NCI-H1930 (cell line): ENCODE data around the gene PPP2R2B.

ENCODE experiments used
- DNase-seq, 2 experiments: peaks; one replicate each; lab custom pipeline; 2025; lab: John Stamatoyannopoulos, UW

PPP2R2B gene

DNA sequence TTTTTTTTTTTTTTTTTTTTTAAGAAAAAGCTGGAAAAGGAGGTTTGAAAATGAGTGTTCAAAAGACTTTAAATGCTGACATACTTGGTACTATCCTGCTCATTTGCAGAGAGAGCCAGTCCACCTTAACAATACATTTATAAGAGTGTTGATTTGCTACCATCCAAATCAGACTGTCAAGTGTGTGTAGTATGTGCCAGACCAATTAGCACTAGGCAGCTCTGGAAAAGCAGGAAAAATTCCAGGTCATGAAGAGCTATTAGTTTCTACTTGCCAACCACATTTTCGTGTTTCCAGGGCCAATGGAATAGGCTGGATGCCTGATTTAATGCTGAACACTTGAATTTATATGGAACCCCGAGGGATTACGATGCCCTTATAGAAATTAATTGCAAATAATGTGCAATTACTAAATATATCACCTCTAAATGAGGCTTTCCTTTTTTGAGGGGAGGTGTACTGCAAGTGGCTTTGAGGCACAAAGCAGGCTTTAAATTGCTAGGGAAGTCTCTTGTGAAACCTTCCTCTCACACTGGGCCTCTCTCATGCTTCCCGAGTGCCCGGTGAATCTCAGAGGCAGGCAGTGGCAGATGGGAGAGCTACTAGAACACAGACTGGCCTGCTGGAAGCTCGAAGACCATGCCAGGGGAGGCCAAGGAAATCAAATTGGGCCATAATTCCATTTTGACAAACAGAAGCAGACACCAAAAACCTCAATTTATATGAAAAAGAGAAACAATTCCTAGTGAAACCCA, 178.7 kb downstream of the PPP2R2B start:
- DNase-seq: no peak

DNA sequence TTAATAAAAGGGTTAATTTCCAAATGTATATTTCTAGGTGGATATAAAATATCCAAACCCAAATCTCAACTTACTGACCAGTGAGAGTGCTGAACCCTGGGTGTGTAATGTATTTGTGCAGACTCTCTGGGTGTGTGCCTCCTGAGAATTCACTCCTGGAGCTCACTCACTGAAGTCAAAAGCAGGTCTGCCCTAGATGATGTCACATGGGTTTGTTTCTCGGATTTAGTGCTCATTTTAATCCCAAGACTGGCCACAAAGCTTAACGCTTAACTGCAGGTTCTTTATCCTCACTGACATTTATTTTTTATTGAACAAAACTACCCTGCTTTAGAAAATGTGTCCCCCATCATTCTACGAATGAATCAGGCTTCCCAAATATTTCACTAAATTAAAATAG, 179.4 kb downstream of the PPP2R2B start:
- DNase-seq: no peak

DNA sequence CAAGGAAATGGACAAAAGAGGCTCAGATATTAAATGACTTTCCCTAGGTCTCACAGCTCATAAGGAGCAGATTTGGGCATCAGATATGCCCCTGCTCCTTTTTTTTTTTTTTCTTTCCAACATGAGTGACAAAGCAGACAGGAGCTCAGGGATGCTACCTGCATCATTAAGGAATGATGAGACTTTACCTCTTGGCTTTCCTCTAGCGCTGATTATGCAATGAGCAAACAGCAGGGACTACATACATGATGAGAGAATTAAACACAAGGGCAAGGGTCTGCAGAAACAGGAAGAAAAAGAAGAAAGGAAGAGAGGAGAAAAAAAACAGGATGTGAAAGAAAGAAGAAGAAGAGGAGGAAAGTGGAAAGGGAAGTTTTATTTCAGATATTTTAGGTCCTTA, 179.9 kb downstream of the PPP2R2B start:
- DNase-seq: no peak

DNA sequence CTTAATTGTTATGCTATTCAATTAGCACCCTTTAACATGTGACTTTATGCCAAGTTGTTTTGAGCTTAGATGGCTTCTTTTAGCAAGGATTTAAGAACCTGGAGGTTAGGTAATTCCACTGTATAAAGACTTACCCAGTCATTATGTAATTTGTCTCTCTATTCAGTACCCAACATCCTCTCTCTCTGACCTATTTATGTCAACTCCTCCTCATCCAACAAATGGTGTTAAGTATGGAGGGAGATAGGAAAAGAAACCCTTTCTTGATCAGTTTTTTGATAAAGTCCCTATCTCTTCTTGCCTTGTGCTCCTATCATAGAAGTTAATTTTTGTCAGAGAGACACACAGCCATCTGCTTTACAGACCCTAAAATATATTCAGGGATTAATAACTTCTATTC, 181.3 kb downstream of the PPP2R2B start:
- DNase-seq: no peak

DNA sequence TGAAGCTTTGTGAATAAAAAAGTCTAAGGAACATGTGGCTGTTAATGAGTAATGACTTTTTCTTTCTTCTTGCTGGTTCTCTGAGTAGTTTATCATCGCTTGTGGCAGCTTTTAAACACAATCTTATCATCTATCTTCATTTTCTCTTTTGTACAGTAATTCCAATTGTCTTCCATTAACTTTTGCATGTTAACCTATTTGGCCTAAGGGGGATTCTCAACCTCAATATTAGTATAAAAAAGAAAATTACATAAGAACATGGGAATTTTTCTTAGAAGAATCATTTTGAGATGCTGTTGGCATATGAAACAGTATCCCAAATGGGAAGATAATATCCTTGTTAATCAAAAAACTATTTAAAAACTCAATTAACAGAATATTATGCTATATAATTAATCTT, 182.9 kb downstream of the PPP2R2B start:
- no peak for DNase-seq

DNA sequence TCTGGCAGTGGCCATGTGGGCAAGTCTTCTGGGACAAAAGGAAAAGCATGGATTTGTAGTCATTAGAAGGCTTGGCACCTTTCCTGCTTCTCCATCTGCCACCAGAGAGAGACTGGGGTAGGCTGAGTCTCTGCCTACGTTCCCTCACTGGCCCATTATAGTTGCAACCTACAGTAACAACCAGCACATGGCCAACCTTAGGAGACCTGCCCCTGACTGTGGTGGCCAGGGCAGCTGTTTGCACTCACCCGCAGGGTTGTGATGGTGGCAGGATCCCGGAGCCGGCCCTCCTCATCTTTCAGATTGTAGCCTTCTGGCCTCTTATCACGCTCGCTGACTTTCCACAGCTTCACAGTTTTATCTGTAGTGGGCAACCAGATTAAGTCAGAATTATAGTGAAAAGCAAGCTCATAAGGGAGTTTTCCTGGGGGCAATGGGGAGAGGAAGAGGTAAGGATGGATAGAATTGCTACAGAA, 187.6 kb downstream of the PPP2R2B start:
- no peak for DNase-seq

DNA sequence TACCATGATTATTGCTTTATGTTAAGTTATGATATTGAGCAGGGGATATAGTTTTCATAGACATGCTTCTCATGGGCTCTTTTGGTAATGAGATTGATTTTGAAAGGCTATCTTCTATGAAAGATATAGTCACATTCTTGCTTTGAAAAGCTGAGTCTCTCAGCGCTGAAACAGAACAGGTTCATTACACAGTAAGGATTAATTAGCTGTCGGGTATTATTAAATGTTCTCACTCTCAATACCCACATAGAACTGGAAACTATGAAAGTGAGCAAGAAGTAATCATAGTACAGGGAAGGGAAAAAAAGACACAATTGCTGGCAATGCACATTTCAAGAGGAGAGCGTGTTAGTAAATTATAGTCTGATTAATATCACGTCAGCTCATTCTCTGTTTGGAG, 190.9 kb downstream of the PPP2R2B start:
- no peak for DNase-seq

DNA sequence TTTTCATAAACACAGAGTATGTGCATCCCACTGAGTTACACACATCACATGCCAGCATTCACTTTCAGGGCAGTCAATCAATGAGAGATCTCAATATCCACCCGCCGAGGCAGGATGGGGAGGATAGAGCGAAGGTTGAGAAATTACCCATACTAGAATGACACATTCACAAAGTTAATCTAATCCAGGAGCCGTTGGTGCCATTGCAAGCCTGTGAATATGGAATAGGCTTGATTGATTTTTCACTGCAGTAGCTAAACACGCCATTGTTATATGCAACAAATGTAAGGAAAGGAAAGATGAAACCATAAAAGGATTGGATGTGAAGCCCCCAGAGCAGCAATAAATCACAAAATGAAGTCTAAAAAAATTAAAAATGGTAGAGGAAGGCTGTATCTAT, 194.7 kb downstream of the PPP2R2B start:
- DNase-seq: no peak

DNA sequence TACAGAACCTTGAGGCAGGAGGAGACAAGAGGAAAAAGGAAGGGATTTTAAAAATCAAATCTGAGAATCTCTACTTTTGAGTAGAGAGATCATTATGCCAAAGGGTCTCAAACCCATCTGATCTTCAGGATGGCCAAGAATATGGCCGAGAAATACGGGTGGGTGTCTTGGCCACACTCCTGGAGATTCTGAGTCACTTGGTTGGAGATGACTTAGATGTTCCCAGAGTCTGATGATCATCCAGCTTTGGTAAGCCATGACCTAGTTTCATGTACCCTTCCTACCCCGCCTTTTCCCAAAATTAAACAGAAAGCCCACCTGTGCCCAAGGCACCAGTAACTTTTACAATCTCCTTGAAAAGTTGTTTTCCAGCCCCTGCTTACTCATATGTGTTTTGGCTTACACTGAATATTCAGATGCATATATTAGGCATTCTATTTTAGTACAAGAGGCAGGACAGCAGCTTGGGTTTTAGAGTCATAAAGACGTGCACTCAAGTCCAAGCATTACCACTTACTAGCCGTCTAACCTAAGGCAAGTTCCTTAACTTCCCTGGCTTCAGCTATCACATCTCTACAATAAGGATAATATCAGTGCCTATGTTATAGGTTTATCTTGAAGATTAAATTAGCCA, 195.5 kb downstream of the PPP2R2B start:
- no peak for DNase-seq

DNA sequence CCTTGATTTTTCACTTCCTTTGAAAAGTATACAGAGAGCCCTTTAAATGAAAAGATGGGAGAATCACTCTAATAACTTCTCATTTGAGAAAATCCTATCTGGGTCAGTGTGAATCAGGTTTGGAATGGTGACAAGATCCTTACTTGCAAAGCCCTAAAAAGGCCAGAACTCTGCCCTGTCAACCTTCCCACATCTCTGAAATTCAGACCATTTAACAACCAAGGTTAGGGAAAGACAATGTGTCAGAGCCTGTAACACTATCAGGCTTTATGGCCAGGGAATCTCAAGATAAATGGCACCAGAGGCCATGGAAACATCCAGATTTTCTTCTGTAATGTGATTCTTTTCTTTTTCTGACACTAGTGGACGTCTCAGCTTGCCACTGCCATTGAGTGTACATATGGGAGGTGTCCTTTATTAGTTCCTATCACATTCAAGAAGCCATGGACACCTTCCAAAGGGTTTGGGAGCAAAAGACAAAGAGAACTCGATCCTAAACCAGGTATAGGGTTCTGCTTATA, 196.9 kb downstream of the PPP2R2B start:
- no peak for DNase-seq

DNA sequence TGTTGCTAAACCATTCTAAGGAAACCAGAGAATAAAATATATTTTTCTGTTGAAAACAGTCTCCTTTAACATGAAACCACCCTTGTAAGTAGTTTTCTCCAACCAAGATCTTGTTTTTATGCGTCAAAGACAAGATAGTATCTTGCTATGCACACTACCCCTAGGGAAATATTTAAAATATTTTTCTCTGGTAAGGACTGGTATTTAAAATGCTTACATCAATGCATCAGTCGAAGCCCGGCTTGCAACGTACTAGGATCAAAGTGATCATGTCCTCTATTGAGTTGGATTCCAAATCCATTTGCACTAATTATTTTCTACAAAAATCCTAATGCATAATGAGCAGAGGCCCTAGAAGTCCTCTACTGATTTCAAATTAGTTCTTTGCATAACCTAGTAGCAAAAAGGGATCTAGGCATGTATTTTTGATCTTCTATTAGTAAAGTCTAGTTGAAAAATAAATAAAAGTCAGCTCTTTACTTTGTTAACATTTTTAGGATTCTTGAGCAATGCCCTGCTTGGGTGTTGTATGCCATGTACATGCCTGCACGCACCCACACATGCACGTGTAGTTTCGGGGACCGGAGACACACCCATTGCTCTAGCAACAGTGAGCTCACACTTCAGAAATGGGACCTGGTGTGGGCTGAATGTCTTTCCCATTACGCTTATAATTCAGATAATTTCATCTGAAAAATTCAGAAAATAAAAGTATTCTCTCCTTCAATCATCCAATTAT, 197.5 kb downstream of the PPP2R2B start:
- no peak for DNase-seq

DNA sequence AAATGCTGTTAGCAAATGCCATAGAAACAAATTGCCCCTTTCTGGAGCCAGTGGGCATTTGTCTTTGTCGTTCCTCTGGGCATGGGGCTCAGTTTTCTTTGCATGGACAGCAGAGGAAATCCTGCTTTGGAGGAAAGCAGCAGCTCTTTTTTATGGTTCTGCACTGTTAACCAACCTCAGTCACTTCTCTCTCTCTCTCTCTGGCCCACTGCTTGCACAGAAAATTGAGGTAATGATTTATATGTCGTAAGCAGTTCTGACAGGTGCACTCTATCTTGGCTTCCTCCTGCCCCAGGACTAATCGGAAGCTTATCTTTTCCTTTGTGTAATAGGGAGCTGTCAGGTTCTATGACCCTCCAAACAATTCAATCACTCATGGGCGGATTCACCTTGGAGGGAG, 202.9 kb downstream of the PPP2R2B start:
- DNase-seq: no peak

DNA sequence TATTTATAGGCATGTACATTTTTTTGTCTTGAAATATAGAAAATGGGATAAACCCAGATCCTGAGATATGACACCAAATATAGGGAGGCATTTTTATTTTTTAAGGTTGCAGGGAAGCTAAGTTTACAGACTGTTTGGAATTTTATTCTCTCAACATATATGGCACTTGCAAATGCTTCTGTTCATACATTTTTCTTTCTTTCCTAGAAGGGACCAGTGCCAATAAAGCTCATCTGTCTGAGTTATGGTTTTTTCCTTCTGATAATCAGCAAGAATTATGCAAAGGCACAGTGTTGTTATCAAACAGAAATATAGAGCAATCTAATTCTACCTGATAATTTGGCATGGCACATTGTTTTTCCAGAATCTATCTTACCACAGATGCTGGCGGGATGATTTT, 205.7 kb downstream of the PPP2R2B start:
- no peak for DNase-seq

DNA sequence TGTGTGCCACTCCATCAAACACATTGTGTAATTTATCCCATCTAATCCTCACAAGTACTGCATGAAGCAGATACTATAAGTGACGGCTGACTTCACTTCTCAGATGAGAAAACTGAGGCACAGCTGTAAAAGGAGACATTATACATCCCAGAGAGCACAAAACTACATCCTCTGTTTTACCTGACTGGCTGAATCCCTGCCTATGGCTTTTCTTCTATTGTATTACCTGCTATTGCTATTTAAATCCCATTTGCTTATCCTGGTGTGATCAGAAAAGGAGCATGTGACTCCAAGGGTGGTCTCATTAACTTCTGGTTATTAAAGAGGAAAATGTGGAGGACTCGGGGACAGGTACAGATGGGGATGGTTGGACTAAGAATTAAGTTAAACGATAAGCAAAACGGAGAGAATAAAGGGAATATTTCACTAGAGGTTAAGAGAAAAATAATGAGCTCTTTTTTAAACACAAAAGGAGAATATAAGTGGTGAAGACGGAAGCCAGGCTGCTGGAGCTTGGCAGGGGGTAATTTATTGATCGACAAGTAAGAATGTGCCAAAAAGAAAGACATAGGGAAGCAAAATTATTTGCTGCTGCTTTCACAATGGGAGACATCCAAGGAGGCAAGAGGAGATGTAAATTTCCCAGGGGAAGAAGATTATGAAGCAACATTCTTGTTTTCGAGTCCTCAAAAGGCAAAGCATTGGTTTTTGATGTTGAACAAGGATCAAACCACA, 206.8 kb downstream of the PPP2R2B start:
- no peak for DNase-seq

DNA sequence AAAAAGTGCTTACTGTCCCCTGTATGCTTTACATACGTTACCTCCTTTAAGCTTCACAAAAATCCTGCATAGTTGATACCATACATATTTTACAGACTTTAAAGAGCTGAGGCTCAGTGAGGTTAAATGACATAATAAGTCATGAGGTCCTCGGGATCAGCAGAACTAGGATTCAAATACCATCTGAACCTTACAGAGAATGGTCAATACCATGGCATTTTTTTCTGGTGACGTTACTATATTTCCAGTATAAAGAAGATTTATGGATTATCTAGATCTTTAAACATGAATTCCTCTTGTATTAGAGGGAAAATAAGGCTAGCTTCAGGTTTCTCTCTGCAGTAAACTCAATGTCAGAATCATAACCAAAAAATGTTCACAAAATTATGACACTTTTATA, 208.9 kb downstream of the PPP2R2B start:
- DNase-seq: no peak

DNA sequence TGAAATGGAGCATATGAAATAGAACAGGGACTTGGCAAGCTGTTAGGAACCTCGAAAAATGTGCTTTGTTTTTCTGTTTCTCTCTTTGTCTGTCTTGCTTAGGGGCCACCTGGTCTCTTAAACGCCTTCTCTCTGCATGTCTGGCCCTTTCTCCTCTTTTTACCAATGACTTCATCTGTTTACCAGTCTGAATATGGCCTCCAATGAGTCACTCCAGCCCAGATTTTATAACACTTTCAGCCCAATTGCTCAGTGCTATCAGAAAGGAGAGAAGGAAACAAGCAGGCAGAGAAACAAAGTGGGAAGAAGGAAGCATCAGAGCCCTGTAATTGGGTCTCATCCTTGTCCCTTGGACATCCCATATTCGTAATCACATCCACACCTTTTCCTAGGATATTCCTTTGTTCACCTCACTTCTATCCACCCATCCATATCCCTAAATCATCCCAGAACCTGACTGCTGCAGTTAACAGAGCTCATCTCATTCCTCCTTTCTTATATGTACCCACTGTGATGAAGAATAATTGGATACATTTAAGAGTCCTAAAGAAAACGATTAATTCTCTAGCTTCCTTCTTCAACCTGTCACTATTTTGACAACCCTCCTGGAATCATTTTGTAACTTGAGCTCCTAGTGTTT, 210.8 kb downstream of the PPP2R2B start:
- DNase-seq: no peak

DNA sequence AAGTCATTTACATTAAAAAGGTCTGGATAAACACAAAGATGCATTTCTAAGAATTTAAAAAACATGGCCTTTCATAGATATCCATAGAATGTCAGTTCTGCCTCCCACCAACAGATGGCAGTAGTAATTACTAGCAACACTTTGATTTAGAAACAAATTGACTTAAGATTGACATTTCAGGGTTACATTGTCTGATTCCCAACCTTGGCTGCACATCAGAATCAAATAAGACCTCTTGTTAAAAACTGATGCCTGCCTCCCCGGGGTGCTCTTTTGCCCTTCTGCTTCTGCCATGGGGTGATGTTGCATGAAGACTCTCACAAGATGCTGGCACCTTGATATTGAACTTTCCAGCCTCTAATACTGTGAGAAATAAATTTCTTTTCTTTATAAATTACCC, 216.3 kb downstream of the PPP2R2B start:
- no peak for DNase-seq

DNA sequence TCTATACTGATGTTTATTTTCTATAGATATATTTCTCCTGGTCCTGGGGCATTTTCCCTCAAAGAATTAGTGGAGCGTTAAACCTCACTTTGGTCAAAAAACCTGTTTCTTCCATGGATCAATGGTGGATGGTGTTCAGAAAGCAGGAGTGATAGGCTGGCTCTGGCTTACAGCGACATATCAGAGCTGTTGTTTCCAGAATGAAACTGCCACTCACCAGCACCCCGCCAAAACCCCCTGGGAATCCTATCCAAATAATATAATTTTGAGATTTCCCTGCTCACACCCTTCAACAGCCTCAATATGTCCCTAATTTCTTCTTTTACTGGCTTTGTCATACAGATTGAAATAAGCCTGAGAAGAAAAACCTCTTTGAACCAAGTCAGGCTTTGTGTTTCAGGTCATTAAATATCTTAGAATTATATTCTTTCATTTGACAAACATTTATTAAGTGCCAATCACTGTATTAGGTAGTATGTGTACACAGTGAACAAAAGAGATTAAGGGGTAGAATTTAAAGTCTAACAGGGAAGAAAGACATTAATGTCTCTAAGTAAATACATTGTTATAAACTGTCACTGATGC, 218.1 kb downstream of the PPP2R2B start:
- DNase-seq: no peak

DNA sequence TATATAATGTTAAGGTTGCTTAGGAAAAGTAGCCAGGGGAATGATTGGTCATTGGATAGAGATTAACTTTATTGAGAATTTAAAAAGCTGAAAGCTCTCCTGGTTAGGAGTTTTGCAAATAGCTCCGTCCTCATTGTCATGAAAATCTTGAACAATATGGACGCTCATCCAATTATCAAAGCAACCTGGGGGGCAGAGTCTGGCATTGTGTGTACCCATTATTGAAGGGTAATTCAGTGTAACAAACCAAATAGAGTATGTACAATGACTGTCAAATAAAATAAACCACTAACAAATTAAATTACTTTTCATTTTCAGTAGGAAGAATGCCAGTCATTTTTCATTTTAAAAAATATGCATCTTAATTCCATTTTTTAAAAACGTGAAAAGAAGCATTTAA, 218.6 kb downstream of the PPP2R2B start:
- no peak for DNase-seq

DNA sequence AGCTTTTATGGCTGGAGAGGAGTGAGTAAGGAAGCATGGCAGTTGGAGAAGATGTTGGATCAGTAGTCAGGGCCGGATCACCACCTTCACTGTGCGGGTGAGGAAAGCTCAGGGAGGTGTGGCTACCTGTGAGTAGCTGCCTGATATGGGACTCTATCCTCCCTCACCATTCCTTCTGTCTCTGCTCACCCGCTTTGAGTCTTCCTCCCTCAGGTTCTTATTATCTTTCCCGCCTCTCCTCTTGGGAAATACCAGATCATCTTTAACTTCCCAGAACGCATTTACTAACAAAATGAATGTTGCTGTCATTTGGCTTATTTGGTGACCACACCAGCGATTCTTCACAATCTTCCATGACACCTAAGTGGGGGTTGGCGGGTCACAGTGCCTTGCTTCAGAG, 221.9 kb downstream of the PPP2R2B start:
- DNase-seq: no peak

DNA sequence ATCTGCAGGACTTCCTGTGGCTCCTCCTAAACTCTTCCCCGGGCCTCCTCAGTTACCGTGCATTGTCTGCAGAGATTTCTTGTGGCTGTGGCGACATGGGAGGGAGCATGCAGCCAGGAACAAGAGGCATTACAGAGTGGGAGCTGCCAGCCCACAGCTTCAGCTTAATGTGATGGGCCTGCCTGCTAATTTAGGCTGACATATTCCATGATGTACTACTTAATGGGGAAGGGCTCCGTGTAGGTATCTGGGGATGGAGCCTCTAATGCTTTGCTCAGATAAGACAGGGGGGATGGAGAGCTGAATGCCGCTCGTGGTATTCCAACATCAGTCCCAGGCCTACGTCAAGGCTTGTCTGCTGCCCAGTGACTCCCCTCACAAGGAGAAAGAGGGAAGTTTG, 225.0 kb downstream of the PPP2R2B start:
- DNase-seq: no peak
